ENCODE measurements around the gene CSNK2A3. TPM values are rescaled to one million over a fixed set of nuclear protein-coding genes. Genes with fewer than 3 reads are reported as not detected.

CSNK2A3 gene
- total RNA-seq, 1 donor from 2014 or later: 1.2 TPM

DNA sequence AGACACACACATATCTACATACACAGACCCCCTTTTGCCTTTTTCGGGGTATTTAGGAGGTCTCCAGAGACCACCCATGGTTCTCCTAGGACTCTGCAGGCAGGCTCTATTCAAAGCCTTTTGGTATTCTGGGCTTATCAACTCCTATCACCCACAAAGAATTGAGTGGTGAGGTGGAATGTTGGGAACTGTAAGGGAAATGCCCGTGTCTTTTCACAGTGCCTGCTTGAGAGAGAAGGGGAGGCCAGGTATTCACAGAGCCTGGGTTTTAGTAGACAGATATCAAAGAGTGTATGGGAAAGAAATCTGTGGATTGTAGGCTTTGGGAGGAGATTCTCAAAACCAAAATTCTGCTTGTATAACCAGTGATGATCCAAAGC, 44.0 kb upstream of the CSNK2A3 start:
- H3K9me3 ChIP-seq: no peaks in the 10 kb centered on the region
- intact Hi-C loops (cut with DNase I): no loop called here
- H3K4me1 ChIP-seq: peaks cover 11% of the 10 kb centered on the region
- H3K4me3 ChIP-seq: no peak overlapping the region
- no peaks in the 10 kb centered on the region for H3K36me3 ChIP-seq
- TF ChIP-seq POLR2AphosphoS5 (IDR thresholded peaks at IDR 0.05; ENCODE audit: insufficient read depth in 1 of 2, low read depth in 1 of 2) (no peak), POLR2A (IDR thresholded peaks at IDR 0.05) (no peak)
- TF ChIP-seq, protein P1, sequence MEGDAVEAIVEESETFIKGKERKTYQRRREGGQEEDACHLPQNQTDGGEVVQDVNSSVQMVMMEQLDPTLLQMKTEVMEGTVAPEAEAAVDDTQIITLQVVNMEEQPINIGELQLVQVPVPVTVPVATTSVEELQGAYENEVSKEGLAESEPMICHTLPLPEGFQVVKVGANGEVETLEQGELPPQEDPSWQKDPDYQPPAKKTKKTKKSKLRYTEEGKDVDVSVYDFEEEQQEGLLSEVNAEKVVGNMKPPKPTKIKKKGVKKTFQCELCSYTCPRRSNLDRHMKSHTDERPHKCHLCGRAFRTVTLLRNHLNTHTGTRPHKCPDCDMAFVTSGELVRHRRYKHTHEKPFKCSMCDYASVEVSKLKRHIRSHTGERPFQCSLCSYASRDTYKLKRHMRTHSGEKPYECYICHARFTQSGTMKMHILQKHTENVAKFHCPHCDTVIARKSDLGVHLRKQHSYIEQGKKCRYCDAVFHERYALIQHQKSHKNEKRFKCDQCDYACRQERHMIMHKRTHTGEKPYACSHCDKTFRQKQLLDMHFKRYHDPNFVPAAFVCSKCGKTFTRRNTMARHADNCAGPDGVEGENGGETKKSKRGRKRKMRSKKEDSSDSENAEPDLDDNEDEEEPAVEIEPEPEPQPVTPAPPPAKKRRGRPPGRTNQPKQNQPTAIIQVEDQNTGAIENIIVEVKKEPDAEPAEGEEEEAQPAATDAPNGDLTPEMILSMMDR (IDR thresholded peaks at IDR 0.05): no peak
- no peak for DNase-seq (ENCODE audit: extremely low spot score in 2 of 2)
- H3K27me3 ChIP-seq: no peaks in the 10 kb centered on the region
- H3K27ac ChIP-seq: peak overlapping the region; percentile 47

DNA sequence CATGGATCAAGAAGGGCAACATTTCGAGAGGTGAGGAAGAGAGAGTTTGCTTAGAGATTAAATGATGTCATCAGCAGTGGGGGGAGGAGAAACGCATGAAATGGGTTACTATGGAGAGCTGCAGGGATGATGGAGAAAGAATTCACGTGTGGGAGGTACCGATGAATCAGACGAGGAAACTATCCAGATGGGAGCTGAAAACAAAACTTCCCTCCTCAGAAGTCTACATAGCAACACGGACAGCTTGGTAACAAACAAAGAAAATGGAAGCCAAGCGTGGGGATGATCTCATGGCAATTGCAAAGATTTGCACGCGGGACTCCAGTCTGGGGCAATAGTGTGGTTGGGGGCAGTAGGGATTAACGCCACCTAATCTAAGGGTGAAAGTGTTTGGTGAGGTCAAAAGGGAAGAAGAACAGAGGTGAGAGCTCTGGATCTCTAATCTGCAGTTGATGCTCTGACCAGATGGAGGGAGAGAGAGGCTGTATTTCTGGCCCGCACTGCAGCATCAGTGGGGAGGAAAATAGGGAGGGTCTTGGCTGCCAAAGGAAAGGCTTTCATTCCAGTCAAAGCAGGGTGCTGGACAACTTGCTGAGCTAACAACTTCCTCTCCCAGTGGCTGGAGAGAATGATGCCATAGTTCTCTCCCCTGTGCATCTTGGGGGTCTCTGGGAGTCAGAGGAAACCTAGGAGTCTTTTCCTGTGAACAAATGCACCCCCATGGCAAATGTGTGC, 43.4 kb upstream of the CSNK2A3 start:
- Histone ChIP-seq H3K27me3 (no peaks in the 10 kb centered on the region), H3K4me3 (no peak overlapping the region), H3K4me1 (peaks cover 17% of the 10 kb centered on the region), H3K36me3 (no peaks in the 10 kb centered on the region), H3K9me3 (no peaks in the 10 kb centered on the region), H3K27ac (peak overlapping the region; percentile 47)
- intact Hi-C loops (cut with DNase I): no loop called here
- DNase-seq (ENCODE audit: extremely low spot score in 2 of 2): no peak
- no peak for TF ChIP-seq POLR2A (IDR thresholded peaks at IDR 0.05)
- TF ChIP-seq, protein P1 (IDR thresholded peaks at IDR 0.05): no peak
- TF ChIP-seq POLR2AphosphoS5 (IDR thresholded peaks at IDR 0.05; ENCODE audit: insufficient read depth in 1 of 2, low read depth in 1 of 2): no peak

DNA sequence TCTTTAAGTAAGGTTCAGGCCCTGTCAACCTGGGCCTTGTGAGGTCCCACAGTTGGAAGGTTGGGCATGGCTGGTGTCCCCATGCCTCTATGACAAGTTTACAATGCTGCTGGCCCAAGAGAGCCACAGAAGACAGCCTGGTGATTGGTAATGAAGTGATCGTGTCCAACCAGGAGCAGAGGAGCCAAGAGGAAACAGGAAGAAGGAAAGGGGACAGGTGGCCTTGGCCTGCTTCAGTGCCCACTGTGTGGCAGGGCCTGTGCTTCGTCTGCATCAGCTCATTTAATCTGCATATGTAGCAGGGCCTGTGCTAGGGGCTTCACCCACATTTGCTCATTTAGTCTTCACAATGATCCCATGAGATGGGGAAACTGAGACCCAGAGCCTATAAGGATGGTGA, 42.1 kb upstream of the CSNK2A3 start:
- H3K27ac ChIP-seq: no peak overlapping the region
- intact Hi-C loops (cut with DNase I): no loop called here
- H3K9me3 ChIP-seq: no peaks in the 10 kb centered on the region
- TF ChIP-seq, protein P1 (IDR thresholded peaks at IDR 0.05): no peak
- TF ChIP-seq POLR2A (IDR thresholded peaks at IDR 0.05): no peak
- no peak for TF ChIP-seq POLR2AphosphoS5 (IDR thresholded peaks at IDR 0.05; ENCODE audit: insufficient read depth in 1 of 2, low read depth in 1 of 2)
- H3K27me3 ChIP-seq: no peaks in the 10 kb centered on the region
- peaks cover 20% of the 10 kb centered on the region for H3K4me1 ChIP-seq
- no peak overlapping the region for H3K4me3 ChIP-seq
- no peak for DNase-seq (ENCODE audit: extremely low spot score in 2 of 2)
- no peaks in the 10 kb centered on the region for H3K36me3 ChIP-seq

DNA sequence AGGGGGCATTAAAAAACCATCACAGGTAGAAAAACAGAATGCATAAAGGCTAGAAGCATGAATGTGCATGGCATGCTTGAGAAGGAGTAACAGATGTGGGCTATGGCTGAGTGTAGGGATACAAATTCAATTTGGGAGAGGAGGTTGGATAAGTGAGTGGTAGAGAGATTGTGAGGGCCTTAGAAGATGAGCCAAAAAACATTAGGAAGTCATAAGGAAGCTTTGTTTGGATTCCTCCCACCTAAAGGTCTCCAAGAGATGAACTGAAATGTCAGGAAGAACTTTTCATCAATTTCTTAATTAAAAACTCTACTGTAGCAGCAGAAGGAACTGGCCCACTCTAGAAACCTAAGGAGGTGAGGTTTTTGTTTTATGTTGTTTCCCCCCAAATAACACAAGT, 41.2 kb upstream of the CSNK2A3 start:
- intact Hi-C loops (cut with DNase I): no loop called here
- no peak overlapping the region for H3K4me3 ChIP-seq
- H3K9me3 ChIP-seq: no peaks in the 10 kb centered on the region
- H3K36me3 ChIP-seq: no peaks in the 10 kb centered on the region
- no peaks in the 10 kb centered on the region for H3K27me3 ChIP-seq
- no peak for DNase-seq (ENCODE audit: extremely low spot score in 2 of 2)
- TF ChIP-seq POLR2AphosphoS5 (IDR thresholded peaks at IDR 0.05; ENCODE audit: insufficient read depth in 1 of 2, low read depth in 1 of 2) (no peak), POLR2A (IDR thresholded peaks at IDR 0.05) (no peak)
- TF ChIP-seq, protein P1 (IDR thresholded peaks at IDR 0.05): no peak
- peaks cover 20% of the 10 kb centered on the region for H3K4me1 ChIP-seq
- H3K27ac ChIP-seq: no peak overlapping the region

DNA sequence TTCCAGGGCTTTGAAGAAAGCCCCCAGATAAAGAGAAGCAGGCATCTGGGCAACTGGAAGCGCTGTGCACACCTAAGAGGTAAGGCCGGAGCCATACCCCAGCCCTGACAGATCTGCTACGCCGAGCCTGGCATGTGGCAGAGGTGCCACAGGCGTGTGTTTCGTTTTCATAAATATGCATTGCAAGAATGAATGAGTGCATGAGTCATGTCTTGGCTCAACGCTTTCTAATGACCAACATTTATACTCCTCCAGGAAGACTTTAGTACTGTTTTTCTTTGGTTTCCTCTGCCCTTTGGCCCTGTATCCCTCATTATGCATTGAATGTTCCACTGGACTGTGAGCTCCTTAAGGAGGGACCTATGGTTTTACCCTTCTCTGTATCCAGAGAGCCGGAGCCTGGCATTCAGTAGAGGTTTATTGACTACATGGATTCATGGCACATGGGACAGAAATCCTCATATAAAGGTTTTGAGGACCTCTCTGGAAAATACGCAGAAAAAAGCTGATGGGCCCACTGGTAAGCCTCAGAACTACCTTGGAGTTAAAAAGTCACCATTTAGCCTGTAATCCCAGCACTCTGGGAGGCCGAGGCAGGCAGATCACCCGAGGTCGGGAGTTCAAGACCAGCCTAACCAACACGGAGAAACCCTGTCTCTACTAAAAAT, 38.9 kb upstream of the CSNK2A3 start:
- TF ChIP-seq POLR2AphosphoS5 (IDR thresholded peaks at IDR 0.05; ENCODE audit: insufficient read depth in 1 of 2, low read depth in 1 of 2) (no peak), POLR2A (IDR thresholded peaks at IDR 0.05) (no peak)
- TF ChIP-seq, protein P1 (IDR thresholded peaks at IDR 0.05): no peak
- H3K4me1 ChIP-seq: peaks cover 18% of the 10 kb centered on the region
- no peaks in the 10 kb centered on the region for H3K9me3 ChIP-seq
- no peak overlapping the region for H3K4me3 ChIP-seq
- no peaks in the 10 kb centered on the region for H3K27me3 ChIP-seq
- intact Hi-C loops (cut with DNase I): no loop called here
- no peak overlapping the region for H3K27ac ChIP-seq
- H3K36me3 ChIP-seq: no peaks in the 10 kb centered on the region
- no peak for DNase-seq (ENCODE audit: extremely low spot score in 2 of 2)
